ENCODE results near the gene NELL2.

The NELL2 gene

GRCh38 chr12:44503329-44503728 lies 372.8 kb downstream of the NELL2 start:
- no peak for TF ChIP-seq CTCF (conservative IDR thresholded peaks at IDR 0.05)
- H3K27ac ChIP-seq = no peak overlapping the region

- no peak overlapping the region for H3K27ac ChIP-seq
- TF ChIP-seq CTCF (conservative IDR thresholded peaks at IDR 0.05) = no peak
Measured at GRCh38 chr12:44502681-44503080, 373.4 kb downstream of the NELL2 start.

GRCh38 chr12:44500423-44500822 lies 375.7 kb downstream of the NELL2 start:
- TF ChIP-seq CTCF (conservative IDR thresholded peaks at IDR 0.05) = no peak

GRCh38 chr12:44497044-44497443 lies 379.1 kb downstream of the NELL2 start:
- no peak overlapping the region for H3K27ac ChIP-seq
- TF ChIP-seq CTCF (conservative IDR thresholded peaks at IDR 0.05) = no peak

More at GRCh38 chr12:44500423-44500822, 375.7 kb downstream of the NELL2 start:
- no peak overlapping the region for H3K27ac ChIP-seq

- no peak overlapping the region for H3K27ac ChIP-seq
- no peak for TF ChIP-seq CTCF (conservative IDR thresholded peaks at IDR 0.05)
Measured at GRCh38 chr12:44490181-44490580, 385.9 kb downstream of the NELL2 start.

GRCh38 chr12:44488180-44488579 lies 387.9 kb downstream of the NELL2 start:
- H3K27ac ChIP-seq = no peak overlapping the region
- TF ChIP-seq CTCF (conservative IDR thresholded peaks at IDR 0.05) = no peak

GRCh38 chr12:44484862-44485261 lies 391.3 kb downstream of the NELL2 start:
- TF ChIP-seq CTCF (conservative IDR thresholded peaks at IDR 0.05) = no peak
- H3K27ac ChIP-seq = no peak overlapping the region

All from VCaP (cell line).